GM19023 (cell line): Measurements from ENCODE around the gene GALM.
"Not testable (repeated sequence)": the region's sequence is repeated elsewhere in the genome, so short reads cannot be mapped to it uniquely, and the experiment has no call there.

Experiments
- ATAC-seq: cut with Tn5 transposase; IDR thresholded peaks from one replicate; pipeline ENCODE4 v1.9.1; 2021; ENCODE audit warnings: mild to moderate bottlenecking, moderate library complexity; ENCODE audit not compliant: unreplicated experiment

Gene GALM

DNA sequence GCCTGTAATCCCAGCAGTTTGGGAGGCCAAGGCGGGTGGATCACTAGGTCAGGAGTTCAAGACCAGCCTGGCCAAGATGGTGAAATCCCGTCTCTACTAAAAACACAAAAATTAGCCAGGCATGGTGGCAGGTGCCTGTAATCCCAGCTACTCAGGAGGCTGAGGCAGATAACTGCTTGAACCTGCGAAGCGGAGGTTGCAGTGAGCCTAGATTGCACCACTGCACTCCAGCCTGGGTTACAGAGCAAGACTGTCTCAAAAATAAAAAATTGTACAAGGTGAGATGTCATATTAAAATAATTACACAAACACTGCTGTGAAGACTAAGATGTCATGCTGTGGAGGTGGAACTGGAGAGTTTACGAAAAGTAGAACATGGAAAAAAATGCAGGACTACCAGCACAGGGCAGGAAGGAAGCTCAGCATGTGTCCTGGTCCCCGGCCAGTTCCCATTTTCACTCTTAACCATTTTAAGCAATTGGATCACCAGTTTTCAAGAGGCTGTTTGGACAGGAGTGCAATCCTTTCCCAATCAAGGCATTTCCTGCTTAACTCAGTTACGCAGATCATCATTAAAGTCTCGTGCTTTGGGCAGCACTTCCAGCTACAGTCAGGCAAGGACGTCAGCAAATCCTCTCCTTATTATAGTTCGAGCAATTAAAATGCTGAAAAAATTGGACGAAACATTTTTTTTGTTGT is 71.2 kb downstream of the GALM start:
- not testable (repeated sequence) for ATAC-seq

DNA sequence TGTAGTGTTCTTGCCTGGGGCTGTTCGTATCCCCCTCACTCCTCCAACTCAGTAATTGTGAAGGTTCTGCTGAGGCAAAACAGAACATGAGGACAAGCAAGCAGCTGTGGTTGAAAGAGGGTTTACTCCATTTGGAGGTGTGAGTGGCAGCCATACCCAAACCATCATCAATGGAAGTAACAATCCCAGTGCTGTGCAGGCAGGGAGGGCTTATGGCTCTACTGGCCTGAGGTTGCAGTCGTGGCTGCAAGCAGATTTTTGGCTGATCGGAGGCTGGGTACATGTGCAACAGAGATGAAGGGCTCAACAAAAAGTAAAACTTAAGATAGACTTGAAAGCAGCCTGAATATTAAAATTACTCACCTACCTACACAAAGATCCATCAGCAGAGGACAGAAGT is 72.0 kb downstream of the GALM start:
- no peak for ATAC-seq

DNA sequence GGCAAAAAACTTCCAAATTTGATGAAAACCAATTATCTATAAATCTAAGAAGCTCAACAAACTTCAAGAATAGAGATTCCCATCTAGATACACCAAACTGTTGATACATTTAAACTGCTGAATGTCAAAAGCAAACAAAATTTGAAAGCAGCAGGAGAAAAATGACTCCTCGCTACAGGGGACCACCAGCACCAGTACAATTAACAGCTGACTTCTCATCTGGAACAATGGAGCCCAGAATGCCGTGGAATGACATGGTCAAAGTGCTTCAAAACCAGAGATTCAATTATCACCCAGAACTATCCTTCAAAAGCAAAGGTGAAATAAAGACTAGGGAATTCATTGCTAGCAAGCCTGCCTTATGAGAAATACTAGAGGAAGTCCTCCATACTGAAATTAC is 73.6 kb downstream of the GALM start:
- ATAC-seq, result no peak

DNA sequence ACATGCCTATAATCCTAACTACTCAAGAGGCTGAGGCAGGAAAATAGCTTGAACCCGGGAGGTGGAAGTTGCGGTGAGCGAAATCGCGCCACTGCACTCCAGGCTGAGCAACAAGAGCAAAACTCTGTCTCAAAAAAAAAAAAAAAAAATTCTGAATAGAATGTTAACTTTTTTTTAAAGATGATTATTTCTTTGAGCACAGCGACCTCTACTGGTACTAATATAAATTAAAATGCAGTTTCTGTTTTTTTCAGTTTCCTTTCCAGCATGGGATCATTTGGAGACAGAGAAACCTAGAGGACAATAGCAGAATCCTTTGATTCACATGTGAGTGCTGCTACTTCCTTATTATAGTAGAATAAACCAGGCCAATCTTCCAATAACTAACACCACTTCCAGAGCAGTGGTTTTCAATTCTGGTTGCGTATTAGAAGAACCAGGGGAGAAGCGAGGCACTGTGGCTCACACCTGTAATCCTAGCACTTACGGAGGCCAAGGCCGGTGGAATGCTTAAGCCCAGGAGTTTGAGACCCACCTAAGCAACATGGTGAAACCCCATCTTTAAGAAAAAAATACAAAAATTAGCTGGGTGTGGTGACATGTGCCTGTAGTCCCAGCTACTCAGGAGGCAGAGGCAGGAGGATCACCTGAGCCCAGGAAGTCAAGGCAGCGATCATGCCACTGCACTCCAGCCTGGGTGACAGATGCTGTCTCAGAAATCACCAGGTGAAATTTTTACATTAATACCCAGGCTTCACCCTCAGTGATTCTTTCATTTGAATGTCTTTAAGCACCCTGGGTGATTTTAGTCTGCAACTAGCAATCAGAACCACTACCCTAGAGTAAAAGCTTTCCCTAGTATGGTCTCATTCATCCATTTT is 75.2 kb downstream of the GALM start:
- no peak for ATAC-seq

DNA sequence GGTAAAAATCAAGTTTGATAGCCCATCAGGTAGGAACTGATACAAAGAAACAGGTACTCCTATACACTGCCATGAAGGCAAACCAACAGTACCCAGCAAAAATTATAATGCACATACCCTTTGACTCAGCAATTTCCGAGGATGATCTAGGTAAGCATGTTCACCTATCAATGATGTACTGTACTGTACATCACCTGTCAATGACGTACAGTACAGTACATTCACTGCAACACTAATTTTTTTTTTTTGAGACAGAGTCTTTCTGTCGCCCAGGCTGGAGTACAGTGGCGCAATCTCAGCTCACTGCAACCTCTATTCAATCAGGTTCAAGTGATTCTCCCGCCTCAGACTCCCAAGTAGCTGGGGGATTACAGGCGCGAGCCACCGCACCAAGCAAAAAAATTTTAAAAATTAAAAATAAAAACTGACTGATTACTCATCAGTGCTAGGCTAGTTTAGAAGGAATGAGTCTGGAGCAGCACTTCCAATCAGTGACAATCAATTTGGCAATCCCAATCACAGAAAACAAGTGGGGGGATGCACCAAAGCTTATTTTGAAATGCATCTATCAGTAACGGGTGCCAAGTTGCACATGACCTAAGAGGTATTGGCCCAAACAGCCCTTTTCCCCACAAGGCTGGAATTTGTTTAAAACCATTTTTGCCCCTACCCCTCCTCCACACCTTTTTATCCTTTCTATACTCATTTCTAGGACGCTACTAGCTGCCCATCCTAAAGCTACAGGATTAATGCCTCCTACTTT is 77.1 kb downstream of the GALM start:
- no peak for ATAC-seq

DNA sequence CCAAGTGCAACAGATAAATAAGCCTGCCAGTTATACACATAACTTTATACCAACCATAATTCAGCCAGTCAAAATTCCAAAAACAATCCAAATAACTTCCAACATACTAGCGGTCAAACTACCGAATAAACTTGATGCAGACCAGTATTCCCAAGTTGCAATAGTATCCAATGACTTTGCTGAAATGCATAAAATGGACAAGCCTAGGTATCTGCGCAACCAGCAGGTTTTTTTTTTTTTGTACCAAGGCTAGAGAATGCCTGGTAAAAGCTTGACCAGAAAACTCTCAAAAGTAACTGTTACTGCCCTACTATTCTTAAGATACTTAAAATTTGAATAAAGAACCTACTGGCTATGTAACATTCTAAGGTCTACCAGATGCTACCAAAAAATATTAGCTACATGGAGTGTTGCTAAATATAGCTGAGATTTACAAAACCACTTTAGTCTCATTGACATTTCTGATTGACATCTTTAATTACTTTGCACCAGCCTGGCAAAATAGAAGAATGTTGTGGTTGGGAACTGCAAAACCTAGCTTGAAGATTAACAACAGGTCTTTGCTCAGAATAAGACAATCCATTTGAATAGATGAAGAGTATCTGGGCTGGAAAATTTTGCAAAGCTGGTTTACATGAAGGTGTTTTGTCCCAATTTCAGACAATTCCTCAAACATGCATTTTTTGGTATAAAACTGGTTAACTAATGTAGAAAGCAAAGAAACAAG is 77.9 kb downstream of the GALM start:
- ATAC-seq, result no peak

DNA sequence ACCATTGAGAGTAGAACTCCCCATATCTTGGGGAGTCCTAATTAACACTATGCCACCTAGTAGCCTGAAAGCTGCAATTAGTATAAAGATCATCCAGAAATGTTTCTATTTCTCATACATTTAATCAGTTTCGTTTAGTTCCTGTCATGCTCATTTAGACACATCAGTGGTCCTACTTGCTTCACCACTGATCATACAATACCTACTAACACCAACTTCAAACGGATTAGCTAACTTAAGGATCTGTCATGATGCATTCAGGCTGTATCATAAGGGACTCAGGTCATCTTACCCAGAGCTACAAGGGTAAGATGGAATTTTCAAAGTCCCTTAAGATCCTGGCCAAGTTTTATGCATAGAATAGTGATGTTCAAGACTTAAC is 78.5 kb downstream of the GALM start:
- no peak for ATAC-seq

DNA sequence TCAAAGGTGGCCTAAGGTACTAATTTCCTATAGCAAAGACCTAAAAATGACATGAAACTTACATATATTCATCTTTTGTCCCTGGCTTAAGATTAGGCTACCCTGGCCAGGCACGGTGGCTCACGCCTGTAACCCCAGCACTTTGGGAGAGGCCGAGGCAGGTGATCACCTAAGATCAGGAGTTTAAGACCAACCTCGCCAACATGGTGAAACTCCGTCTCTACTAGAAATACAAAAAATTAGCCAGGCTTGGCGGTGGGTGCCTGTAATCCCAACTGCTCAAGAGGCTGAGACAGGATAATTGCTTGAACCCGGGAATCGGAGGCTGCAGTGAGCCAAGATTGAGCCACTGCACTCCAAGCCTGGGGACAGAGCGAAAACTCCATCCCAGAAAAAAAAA is 79.4 kb downstream of the GALM start:
- no peak for ATAC-seq

DNA sequence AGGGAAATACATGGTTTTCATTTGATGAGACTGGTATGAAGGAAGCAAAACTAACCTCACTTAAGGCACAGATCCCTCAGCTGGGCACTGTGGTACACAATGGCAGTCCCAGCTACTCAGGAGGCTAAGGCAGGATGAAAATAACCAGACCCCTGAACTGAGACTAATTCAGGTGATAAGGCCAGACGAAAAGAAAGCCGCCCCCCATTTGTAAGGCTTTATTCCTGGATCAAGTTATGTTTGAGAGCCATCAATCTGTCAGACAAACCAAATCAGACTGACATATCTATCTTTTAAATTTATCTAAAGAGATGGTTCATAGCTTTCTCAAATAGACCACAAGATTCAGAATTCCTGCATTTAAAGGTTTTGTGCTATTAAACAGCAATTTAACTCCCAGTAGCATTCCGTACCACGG is 81.1 kb downstream of the GALM start:
- ATAC-seq, result no peak

DNA sequence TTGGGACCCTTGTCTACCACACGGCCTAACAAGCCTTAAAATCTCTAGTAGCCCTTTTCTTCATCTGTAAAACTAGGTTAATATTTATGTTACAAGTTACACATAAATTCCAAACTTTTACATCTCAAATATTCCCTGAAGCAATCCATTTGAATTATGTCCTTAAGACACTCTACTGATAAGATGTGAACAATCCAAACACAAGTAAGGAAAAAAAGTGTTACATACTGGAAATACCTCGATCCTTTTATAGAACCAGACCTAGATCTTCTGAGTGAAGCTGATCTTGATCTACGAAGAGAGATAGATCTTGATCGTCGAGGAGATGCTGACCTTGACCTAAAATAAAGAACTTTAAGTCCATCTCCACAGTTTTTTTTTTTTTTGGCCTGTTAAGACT is 81.9 kb downstream of the GALM start:
- no peak for ATAC-seq

DNA sequence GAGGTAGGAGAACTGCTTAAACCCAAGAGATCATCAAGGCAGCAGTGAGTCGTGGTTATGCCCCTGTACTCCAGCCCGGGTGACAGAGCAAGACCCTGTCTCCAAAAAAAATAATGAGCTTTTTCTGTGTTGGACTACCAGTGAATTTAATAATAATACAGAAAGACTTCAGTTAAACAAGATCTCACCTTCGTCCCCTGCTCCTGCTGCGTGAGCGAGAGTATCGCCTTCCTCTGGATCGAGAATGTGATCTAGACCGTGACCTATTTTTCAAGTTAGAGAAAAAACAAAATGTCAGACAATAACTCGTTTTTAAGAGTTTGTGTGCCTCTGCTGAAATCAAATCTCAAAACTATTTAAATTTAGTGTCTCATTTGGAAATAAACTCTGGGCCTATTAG is 82.5 kb downstream of the GALM start:
- ATAC-seq, result no peak

DNA sequence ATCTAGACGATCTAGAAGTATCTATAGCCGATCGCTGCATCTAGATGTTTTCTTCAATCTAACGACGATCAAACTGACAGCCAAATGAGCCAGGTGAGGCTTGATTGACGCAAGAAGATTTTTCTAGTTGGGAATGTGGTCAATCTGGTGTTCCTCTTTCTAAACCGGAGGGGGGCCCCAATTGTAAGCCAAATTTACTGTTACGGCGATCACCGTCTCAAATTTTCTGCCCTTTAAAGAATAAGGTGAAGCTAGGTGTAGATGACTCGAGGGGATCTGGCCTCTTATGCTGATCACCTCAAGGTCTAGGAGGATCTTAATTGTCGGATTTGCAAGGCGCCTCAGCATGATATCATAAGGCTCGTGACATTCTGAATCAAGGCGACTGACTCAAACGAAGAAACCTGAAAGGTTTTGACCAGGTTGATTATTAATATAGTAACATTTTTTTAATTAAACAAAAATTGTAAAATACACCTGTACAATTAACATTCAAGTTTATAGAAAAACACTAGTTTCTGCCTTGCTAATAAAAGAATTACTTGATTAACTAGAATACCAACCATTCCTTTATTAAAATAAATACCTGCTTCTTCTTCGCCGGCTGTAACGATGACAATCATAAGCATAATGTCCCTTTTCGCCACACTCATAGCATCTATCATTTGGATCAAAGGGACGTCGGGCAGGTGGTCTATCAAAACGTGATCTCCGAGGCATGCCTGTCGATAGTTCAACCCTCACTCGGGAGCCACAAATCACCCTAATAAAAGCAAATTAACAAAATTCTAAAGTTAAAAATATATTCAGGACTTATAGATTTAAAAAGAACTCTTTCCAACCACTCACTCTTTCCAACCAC is 83.3 kb downstream of the GALM start:
- ATAC-seq, result no peak

DNA sequence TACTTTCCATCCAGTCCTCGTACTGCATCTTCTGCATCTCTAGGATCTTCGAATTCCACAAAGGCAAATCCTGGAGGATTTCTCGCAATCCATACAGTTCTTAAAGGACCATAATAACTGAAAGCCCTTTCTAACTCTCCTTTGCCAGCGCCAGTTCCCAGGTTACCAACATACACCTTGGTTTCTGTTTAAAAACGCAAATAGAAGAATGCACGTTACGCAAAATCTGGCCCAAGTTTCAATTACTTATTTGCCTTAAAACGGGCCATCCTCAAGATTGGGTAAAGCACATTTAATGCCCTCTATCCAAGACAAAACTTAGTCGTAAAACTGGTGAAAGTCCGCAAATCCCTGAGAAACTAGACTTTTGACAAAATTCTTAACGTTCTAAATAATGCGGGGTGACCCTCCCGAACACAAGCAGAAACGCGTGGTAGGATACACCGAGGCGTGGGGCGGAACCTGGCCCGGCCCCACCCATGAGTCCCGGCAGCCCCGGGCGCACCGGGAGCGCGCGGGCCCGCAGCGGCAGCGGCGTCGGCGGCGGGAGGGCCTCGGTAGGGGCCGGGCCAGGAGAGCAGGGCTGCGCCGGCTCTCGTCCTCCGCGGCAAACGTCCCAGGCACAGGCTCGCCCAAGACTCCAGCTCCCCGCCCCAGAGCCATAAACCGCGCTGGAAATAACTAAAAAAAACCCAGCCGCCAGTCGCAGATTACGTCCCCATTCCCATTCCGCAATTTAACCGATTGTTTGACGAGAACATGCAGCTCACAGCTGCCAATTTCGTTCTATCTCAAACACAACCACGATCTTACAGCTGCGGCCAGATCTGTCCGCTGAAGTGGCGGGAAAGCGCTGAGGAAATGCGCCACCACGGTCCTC is 84.3 kb downstream of the GALM start:
- peak; percentile 35 for ATAC-seq

DNA sequence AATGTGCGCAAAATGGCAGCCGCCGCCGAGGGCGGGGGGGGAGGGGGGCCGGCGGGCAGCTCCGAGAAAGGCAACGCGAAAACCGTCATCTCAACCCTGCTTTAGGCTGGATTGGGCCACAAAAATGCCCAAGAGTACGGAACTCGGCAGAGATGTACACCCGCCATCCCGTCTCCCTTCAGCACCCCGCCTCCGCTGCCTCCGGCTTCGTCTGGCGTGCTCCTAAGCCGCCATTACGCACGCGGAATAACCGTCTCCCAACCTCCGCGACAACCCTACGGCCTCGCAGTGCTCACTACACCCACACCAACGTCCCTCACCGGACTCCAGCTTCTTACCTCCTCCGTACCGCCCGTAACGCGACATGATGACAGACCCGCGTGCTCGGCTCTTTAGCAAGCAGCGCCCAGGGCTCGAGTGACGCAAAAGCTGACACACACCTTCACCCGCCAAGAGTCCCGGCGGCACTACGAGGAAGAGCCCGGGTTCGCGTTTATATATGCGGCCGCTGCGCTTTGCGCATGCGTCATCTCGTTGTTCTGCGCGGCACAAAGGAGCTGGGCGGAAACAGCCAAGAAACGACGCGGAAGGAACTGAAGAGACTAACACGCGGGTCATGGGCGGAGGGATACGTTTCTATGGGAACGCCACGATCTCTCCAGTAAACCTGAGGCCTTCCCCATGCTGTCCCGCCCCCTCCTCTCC is 85.1 kb downstream of the GALM start, which contains the start of gene SRSF7:
TSS of gene SRSF7 (minus strand) at position 471 of the 705 bp plus-strand sequence. CDS start at position 366, 105 bp downstream.
- peak; percentile 79 for ATAC-seq

DNA sequence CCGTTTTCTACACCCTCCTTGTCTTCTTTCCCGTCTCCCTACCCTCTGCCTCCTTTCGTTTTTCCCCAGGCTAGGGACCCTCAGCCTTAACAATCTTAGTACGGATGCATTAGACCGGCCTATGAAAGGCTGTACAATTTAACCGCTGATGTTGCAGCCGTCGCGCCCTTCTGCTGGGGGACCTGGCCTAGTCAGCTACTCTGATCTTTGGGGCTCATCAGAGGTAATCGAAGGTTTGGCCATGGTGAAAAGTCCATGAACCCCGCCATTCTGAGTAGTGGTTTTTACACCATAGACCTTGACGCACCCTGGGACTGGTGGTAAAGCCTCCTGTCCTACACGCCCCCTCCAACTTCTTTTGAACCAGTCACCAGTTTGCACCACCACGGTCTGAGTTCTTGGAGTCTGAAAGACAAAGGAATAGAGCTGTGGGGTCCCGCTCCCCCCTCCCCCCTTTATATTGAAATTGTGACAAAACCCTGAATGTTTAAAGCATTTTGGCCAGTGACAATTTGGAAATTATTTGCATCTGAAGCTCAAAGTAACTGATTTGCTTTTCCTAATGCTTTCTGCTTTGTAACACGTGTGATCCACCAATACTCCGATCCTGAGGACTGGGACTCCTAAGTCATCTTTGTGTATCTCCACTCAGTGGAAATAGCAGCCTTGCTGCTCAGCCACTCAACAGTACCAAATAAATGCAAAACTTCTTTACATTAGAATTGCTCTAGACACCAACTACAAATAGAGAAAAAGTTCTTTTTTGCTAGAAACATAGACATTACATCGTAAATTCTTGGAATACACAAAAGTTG is 85.9 kb downstream of the GALM start:
- ATAC-seq, result no peak

DNA sequence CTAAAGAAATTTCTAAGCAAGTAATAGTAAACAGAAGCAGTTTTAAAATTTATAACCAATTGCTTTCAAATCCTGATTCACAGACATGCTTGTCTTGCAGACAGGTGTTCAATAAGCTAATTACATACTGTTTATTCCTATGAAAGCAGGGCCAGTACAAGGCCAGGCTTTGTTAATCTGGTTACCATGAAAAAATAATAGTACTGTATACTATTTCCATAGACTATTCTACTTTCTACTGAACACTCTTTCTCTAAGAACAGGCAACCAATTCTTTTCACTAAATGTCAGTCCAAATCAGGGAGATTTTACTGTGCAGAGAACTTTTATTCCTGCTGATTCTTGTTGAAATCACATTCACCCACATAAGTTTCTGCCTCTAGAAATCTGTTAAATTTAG is 88.1 kb downstream of the GALM start:
- ATAC-seq, result no peak

DNA sequence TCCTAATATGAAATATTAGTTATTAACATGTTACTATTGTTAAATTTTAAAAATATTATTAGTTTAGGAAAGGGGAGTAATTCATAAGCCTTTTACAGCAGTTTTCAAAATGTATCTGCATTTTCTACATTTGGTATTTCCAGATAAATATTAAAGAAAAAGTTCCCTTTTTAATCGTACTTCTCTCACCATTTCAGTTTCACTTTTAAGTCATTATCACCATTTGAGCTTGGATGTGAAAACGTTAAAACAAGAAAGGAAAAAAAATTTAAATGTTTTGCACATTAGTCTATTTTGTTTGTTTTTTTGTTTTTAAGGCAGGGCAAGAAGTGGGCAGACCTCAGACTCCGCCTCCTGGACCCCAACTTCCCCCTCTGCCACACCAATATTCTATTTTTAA is 88.6 kb downstream of the GALM start:
- ATAC-seq, result no peak
